GM12874 (cell line): ENCODE measurements around the gene GNAI1.
A peak's percentile ranks its signal among the peaks of the same experiment; 100 is the strongest.

Experiments used
- CTCF ChIP-seq: IDR thresholded peaks from 2 replicates; pipeline ENCODE4 v1.5.1; 2011; ENCODE audit warnings: low read depth, mild to moderate bottlenecking, control low read depth, low read length, moderate library complexity; ENCODE audit not compliant: insufficient read depth

The GNAI1 gene

GRCh38 chr7:80134536-80135308 is at the start of gene GNAI1:
Gene GNAI1 (plus strand): TSS chr7:80134831. CDS start chr7:80135161, 330 bp downstream.
- 0 out of 2 replicates have a peak, but pooled peaks have one; percentile 8 for TF ChIP-seq CTCF

DNA sequence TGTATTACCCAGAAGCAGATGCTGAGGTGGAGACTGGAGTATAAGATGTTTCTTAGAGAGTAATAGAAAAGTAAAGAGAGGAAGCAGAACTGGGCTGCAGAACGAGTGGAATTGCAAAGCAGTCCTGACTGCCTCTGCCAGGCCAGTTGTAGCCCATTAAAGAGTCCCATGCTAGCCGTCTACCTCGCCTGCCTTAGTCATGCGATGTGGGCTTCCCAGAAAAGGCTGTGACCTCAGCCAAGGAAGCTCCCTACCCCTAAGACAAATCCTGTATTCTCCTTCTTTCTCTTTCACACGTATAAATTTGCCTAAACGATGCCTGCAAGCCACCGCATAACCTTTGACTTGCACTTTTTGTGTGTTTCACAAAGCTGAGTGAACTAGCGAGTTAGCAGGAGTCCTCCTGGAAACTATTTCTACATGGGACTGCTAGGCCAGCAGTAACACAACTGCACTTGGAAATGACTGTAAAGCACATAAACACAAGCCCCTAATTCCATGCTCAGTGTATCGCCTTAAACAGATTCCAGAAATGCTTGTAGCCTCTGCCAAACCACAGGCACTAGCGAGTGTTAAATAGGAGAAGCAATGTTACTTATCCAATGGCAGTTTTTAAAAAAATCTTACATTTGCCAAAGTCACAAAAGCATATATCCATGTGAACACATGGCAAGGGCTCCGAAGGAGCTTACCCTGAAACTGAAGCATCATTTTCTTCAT is 47.4 kb upstream of the GNAI1 start:
- no peak for TF ChIP-seq CTCF

- no peak for TF ChIP-seq CTCF
Measured at GRCh38 chr7:80087771-80088170, 46.9 kb upstream of the GNAI1 start.

GRCh38 chr7:80088705-80089104 is 45.9 kb upstream of the GNAI1 start:
- TF ChIP-seq CTCF = no peak

DNA sequence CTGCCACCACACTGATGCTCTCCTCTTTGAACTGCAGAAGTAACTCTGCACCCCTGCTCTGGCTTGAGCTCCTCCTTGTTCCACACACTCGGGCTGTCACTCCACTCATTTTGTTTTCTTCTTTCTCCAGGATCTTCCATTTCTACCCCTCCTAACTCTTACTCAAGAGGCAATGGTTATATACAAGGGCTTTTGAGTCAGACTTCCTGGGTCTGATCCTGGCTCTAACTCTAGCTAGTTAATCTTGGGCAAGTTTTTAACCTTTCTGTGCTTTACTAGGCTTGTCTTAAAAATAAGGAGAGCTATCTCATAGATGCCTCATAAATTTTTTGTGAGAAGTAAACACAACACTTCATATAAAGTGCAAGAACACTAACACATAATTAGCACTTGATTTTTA is 45.3 kb upstream of the GNAI1 start:
- TF ChIP-seq CTCF = no peak

DNA sequence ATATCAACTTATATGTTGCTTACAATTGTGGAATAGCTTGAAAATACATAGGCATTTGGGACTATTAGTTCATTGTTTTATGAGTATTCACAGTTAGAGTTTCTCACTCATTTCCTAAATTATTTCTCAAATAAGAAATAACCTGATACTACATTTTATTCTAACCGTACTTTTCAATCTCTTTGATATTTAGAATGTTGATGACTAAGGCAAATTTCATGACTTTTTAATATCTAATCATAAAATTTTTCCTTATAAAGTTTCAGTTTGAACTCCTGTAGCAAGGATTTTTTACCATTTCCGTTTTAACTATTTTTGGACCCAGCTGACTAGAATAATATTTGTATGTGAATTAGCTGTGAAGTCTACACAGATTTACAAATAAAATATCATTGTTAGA is 41.3 kb upstream of the GNAI1 start:
- TF ChIP-seq CTCF = no peak

DNA sequence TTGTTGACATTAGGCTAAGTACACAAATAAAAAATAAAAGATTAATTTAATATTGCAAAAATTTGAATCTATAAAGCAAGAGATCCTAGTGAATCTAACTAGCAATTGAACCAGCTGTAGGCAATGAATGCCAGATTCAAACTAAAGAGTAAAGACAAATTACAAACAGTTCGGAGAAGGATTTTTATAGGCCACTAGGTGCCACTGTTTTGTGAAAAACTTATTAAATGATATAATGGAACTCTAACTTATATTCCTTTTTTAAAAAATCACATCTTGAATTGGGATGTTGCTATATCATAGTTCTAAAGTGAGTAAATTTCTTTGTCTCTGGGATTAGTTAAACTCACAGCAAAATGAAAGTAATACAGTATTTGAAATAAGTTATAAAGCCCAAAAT is 39.1 kb upstream of the GNAI1 start:
- TF ChIP-seq CTCF = no peak
